Neuronal stem cell (in vitro differentiated cells): Measurements from ENCODE around the gene FPR2.

Experiments used
- DNase-seq: peaks from one replicate; pipeline ENCODE4 v3.0.0-alpha.2; 2013; ENCODE audit warnings: low spot score
- H2AFZ ChIP-seq: one replicate; pipeline ENCODE4 v1.6.1; 2013; ENCODE audit warnings: mild to moderate bottlenecking, low read length, inconsistent platforms
- H2AK5ac ChIP-seq: 2 replicates; pipeline ENCODE4 v1.6.1; 2013; ENCODE audit warnings: low read depth, mild to moderate bottlenecking, inconsistent platforms, low read length, moderate library complexity, mixed read lengths
- H2BK120ac ChIP-seq: 2 replicates; pipeline ENCODE4 v1.6.1; 2013; ENCODE audit warnings: low read depth, mild to moderate bottlenecking, inconsistent platforms, low read length, moderate library complexity, mixed read lengths
- H2BK12ac ChIP-seq: one replicate; pipeline ENCODE4 v1.6.1; 2013; ENCODE audit warnings: low read length, inconsistent platforms
- H2BK15ac ChIP-seq: 2 replicates; pipeline ENCODE4 v1.6.1; 2013; ENCODE audit warnings: mild to moderate bottlenecking, low read length, inconsistent platforms, mixed read lengths
- H2BK5ac ChIP-seq: one replicate; pipeline ENCODE4 v1.6.1; 2013; ENCODE audit warnings: inconsistent platforms, mild to moderate bottlenecking, low read length, moderate library complexity
- H3K14ac ChIP-seq: one replicate; pipeline ENCODE4 v1.6.1; 2013; ENCODE audit warnings: low read length, inconsistent platforms
- H3K18ac ChIP-seq: 2 replicates; pipeline ENCODE4 v1.6.1; 2013; ENCODE audit warnings: low read length, inconsistent platforms
- H3K23ac ChIP-seq: 2 replicates; pipeline ENCODE4 v1.6.1; 2013; ENCODE audit warnings: low read depth, mild to moderate bottlenecking, mixed read lengths, low read length, inconsistent platforms; ENCODE audit not compliant: poor library complexity
- H3K27ac ChIP-seq: replicated peaks from 3 replicates; pipeline ENCODE4 v1.5.1; 2013; ENCODE audit warnings: low read length, inconsistent platforms
- H3K27me3 ChIP-seq, 3 experiments: 2 replicates each; pipeline ENCODE4 v1.6.1; 2013; ENCODE audit warnings: low read length in 3 of 3, mild to moderate bottlenecking in 2 of 3, inconsistent platforms in 1 of 3, low read depth in 1 of 3, mixed read lengths in 1 of 3, moderate library complexity in 1 of 3; ENCODE audit not compliant: control insufficient read depth in 3 of 3, insufficient read depth in 3 of 3
- H3K36me3 ChIP-seq, 2 donors: replicated peaks in 1 of 2; 2 replicates each; pipeline ENCODE4 v1.6.1; 2013; ENCODE audit warnings: low read length in 2 of 2; ENCODE audit not compliant: control insufficient read depth in 2 of 2, insufficient read depth in 2 of 2
- H3K4ac ChIP-seq: 2 replicates; pipeline ENCODE4 v1.6.1; 2013; ENCODE audit warnings: inconsistent platforms, mild to moderate bottlenecking, low read length, moderate library complexity
- H3K4me1 ChIP-seq, 2 donors: 1 replicate in 1 of 2; 2 replicates in 1 of 2; pipeline ENCODE4 v1.6.1; 2013; ENCODE audit warnings: low read length in 2 of 2, low read depth in 1 of 2; ENCODE audit not compliant: control insufficient read depth in 2 of 2, insufficient read depth in 1 of 2
- H3K4me2 ChIP-seq: one replicate; pipeline ENCODE4 v1.6.1; 2013; ENCODE audit warnings: mild to moderate bottlenecking, low read length, inconsistent platforms; ENCODE audit not compliant: insufficient read depth, poor library complexity, severe bottlenecking
- H3K4me3 ChIP-seq, 2 donors: 2 replicates each; pipeline ENCODE4 v1.5.1; 2013; ENCODE audit warnings: low read length in 2 of 2, mild to moderate bottlenecking in 2 of 2, inconsistent platforms in 1 of 2, moderate library complexity in 1 of 2
- H3K79me1 ChIP-seq: one replicate; pipeline ENCODE4 v1.6.1; 2013; ENCODE audit warnings: low read depth, mild to moderate bottlenecking, inconsistent platforms, low read length, moderate library complexity
- H3K9ac ChIP-seq: one replicate; pipeline ENCODE4 v1.6.1; 2013; ENCODE audit warnings: mild to moderate bottlenecking, low read depth, low read length, inconsistent platforms; ENCODE audit not compliant: poor library complexity
- H3K9me3 ChIP-seq, 2 donors: replicated peaks in 1 of 2; 2 replicates each; pipeline versions ENCODE3 to v1.6.1; 2013; ENCODE audit warnings: low read length in 2 of 2, mild to moderate bottlenecking in 2 of 2, inconsistent platforms in 1 of 2, low read depth in 1 of 2, mixed read lengths in 1 of 2, moderate library complexity in 1 of 2; ENCODE audit not compliant: control insufficient read depth in 2 of 2, insufficient read depth in 1 of 2
- H4K8ac ChIP-seq: one replicate; pipeline ENCODE4 v1.6.1; 2013; ENCODE audit warnings: low read depth, mild to moderate bottlenecking, inconsistent platforms, low read length, moderate library complexity
- H4K91ac ChIP-seq: one replicate; pipeline ENCODE4 v1.6.1; 2013; ENCODE audit warnings: low read length, low read depth, mild to moderate bottlenecking, inconsistent platforms; ENCODE audit not compliant: poor library complexity
- WGBS, 2 donors: extraction: QIAGEN DNeasy Blood & Tissue Kit; methylation state at CpG; one replicate each; pipeline ENCODE4 v1.1.7; 2013; ENCODE audit warnings: missing lambda C conversion rate in 2 of 2, mixed read lengths in 1 of 2; ENCODE audit not compliant: insufficient read length in 2 of 2, insufficient replicate concordance in 1 of 2; ENCODE audit errors: extremely low coverage in 2 of 2; 5-methylcytosine and 5-hydroxymethylcytosine counted together

FPR2 gene

GRCh38 chr19:51780270-51780669 is 19.3 kb downstream of the FPR2 start:
- DNase-seq, result no peak
- Histone ChIP-seq H3K4me3 (no peak overlapping the region), H3K14ac (no peak overlapping the region), H3K9ac (no peak overlapping the region), H3K4me2 (no peak overlapping the region), H2BK12ac (no peak overlapping the region), H3K4ac (no peak overlapping the region), H2AK5ac (no peak overlapping the region), H4K8ac (no peak overlapping the region), H3K23ac (no peak overlapping the region), H2AFZ (no peak overlapping the region), H3K36me3 (no peaks in the 10 kb centered on the region), H3K27ac (no peak overlapping the region), H2BK120ac (no peak overlapping the region), H2BK5ac (no peak overlapping the region), H3K18ac (no peak overlapping the region), H3K79me1 (no peaks in the 10 kb centered on the region), H3K27me3 (peaks cover 0 to 7% (median 0%) of the 10 kb centered on the region in 3 experiments), H3K4me1 (no peaks in the 10 kb centered on the region), H2BK15ac (no peak overlapping the region), H3K9me3 (no peaks in the 10 kb centered on the region), H4K91ac (no peak overlapping the region)
- WGBS, 2 donors, result no CpG with 5 or more reads among the region's 2 CpGs

GRCh38 chr19:51781999-51782398 is 21.0 kb downstream of the FPR2 start:
- no peak overlapping the region for H3K4me3 ChIP-seq
- no peak overlapping the region for H3K4ac ChIP-seq
- no peaks in the 10 kb centered on the region for H3K36me3 ChIP-seq
- no peaks in the 10 kb centered on the region for H3K4me1 ChIP-seq
- no peak for DNase-seq
- no peak overlapping the region for H3K27ac ChIP-seq
- no peak overlapping the region for H2AK5ac ChIP-seq
- no peak overlapping the region for H3K14ac ChIP-seq
- peaks cover 0 to 7% (median 0%) of the 10 kb centered on the region in 3 experiments for H3K27me3 ChIP-seq
- no peak overlapping the region for H3K23ac ChIP-seq
- H4K91ac ChIP-seq, result no peak overlapping the region
- peaks cover 0 to 2% of the 10 kb centered on the region in 2 donors for H3K9me3 ChIP-seq
- no peak overlapping the region for H3K4me2 ChIP-seq
- no peak overlapping the region for H3K18ac ChIP-seq
- no peak overlapping the region for H2BK12ac ChIP-seq
- H2BK15ac ChIP-seq, result no peak overlapping the region
- no peak overlapping the region for H4K8ac ChIP-seq
- H3K9ac ChIP-seq, result no peak overlapping the region
- 100% methylated on average over 1 of the region's 3 CpGs; no CpG with 5 or more reads in 1 of the 2 donors for WGBS, 2 donors
- H2BK120ac ChIP-seq, result no peak overlapping the region
- no peak overlapping the region for H2BK5ac ChIP-seq
- H3K79me1 ChIP-seq, result no peaks in the 10 kb centered on the region
- no peak overlapping the region for H2AFZ ChIP-seq

- Histone ChIP-seq H4K91ac (no peak overlapping the region), H3K4me2 (no peak overlapping the region), H2BK120ac (no peak overlapping the region), H2AFZ (no peak overlapping the region), H3K9ac (no peak overlapping the region), H3K79me1 (no peaks in the 10 kb centered on the region), H4K8ac (no peak overlapping the region), H3K4me3 (no peak overlapping the region), H3K4me1 (no peaks in the 10 kb centered on the region), H3K14ac (no peak overlapping the region), H3K27me3 (peaks cover 0 to 7% (median 0%) of the 10 kb centered on the region in 3 experiments), H2BK12ac (no peak overlapping the region), H3K9me3 (peaks cover 0 to 2% of the 10 kb centered on the region in 2 donors), H3K36me3 (no peaks in the 10 kb centered on the region), H3K4ac (no peak overlapping the region), H2BK15ac (no peak overlapping the region), H3K23ac (no peak overlapping the region), H2AK5ac (no peak overlapping the region), H3K18ac (no peak overlapping the region), H2BK5ac (no peak overlapping the region), H3K27ac (no peak overlapping the region)
- DNase-seq, result no peak
- WGBS, 2 donors, result no CpG with 5 or more reads among the region's 3 CpGs
Observed at GRCh38 chr19:51783372-51783771, 22.4 kb downstream of the FPR2 start.

- Histone ChIP-seq H3K4me3 (no peak overlapping the region), H3K23ac (no peak overlapping the region), H3K79me1 (no peaks in the 10 kb centered on the region), H2AFZ (no peak overlapping the region), H2BK5ac (no peak overlapping the region), H2BK120ac (no peak overlapping the region), H3K27me3 (peaks cover 0 to 2% (median 0%) of the 10 kb centered on the region in 3 experiments), H2BK12ac (no peak overlapping the region), H2AK5ac (no peak overlapping the region), H4K91ac (no peak overlapping the region), H3K9me3 (peaks cover 0 to 2% of the 10 kb centered on the region in 2 donors), H3K27ac (no peak overlapping the region), H4K8ac (no peak overlapping the region), H3K14ac (no peak overlapping the region), H3K36me3 (no peaks in the 10 kb centered on the region), H3K4me1 (no peaks in the 10 kb centered on the region), H3K18ac (no peak overlapping the region), H3K4me2 (no peak overlapping the region), H2BK15ac (no peak overlapping the region), H3K4ac (no peak overlapping the region), H3K9ac (no peak overlapping the region)
- no CpG with 5 or more reads among the region's 6 CpGs for WGBS, 2 donors
- DNase-seq, result no peak
Observed at GRCh38 chr19:51784109-51784785, 23.3 kb downstream of the FPR2 start.
